Measurements from ENCODE around the gene GMDS.
A peak's percentile ranks its signal among the peaks of the same experiment; 100 is the strongest.
"Not testable (repeated sequence)": the region's sequence is repeated elsewhere in the genome, so short reads cannot be mapped to it uniquely, and the experiment has no call there.

Gene GMDS

DNA sequence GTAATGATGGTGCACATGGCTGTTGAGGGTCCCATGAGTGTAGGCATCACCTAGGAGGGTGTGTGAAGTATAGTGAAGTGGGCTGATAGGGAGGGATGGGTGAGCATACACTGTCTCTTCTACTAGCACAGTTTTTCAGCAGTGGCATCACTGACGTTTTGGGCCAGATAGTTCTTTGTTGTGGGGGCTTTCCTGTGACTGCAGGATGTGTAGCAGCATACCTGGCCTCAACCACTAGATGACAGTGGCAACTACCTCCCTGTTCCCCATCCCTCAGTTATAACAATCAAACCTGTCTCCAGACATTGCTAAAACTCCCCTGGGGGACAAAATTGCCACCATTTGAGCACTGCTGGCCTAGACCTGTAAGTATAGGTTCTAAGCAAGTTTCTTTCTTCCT, 396.7 kb downstream of the GMDS start:
- TF ChIP-seq, protein P1, sequence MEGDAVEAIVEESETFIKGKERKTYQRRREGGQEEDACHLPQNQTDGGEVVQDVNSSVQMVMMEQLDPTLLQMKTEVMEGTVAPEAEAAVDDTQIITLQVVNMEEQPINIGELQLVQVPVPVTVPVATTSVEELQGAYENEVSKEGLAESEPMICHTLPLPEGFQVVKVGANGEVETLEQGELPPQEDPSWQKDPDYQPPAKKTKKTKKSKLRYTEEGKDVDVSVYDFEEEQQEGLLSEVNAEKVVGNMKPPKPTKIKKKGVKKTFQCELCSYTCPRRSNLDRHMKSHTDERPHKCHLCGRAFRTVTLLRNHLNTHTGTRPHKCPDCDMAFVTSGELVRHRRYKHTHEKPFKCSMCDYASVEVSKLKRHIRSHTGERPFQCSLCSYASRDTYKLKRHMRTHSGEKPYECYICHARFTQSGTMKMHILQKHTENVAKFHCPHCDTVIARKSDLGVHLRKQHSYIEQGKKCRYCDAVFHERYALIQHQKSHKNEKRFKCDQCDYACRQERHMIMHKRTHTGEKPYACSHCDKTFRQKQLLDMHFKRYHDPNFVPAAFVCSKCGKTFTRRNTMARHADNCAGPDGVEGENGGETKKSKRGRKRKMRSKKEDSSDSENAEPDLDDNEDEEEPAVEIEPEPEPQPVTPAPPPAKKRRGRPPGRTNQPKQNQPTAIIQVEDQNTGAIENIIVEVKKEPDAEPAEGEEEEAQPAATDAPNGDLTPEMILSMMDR (IDR thresholded peaks at IDR 0.05; ENCODE audit: borderline replicate concordance, extremely low read depth, low read length, poor library complexity, severe bottlenecking) = peak; percentile 7
- no peak for TF ChIP-seq EZH2 (IDR thresholded peaks at IDR 0.05; ENCODE audit: borderline replicate concordance, low read depth, low read length, severe bottlenecking)
- ATAC-seq (ENCODE audit: insufficient read depth, low read depth) = peak; percentile 55

DNA sequence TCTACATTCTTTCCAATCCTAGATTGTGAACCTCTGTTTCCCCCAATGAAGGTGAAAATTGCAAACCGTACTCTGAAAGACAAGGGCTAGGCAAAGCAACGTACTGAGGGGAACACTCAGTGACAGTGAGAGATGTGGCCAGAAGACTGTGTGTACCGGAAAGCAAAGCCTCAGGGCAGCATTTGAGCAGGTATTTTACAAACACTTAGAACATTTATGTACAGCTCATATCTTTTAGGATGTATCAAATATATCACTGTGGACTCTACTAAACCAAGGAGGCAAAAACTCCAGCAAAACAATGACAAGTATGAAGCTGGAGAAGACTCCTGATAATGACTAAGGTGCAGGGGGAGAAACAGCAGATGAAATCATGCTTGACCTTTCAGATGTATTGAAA, 398.8 kb downstream of the GMDS start:
- Histone ChIP-seq H3K36me3 (ENCODE audit: insufficient read depth, low read length) (peaks cover 4% of the 10 kb centered on the region; the same call in 1 of the 2 replicates), H3K9ac (ENCODE audit: low read depth, low read length) (no peak overlapping the region), H3K4me2 (ENCODE audit: insufficient read depth, low read length) (no peak overlapping the region), H3K79me2 (ENCODE audit: insufficient read depth, low read length) (no peaks in the 10 kb centered on the region), H3K9me3 (ENCODE audit: insufficient read depth, low read length, severe bottlenecking) (peaks cover 3% of the 10 kb centered on the region), H3K4me3 (ENCODE audit: low read depth in 1 of 2, low read length in 2 of 2) (no peak overlapping the region), H3K27ac (ENCODE audit: low read length) (no peak overlapping the region), H4K20me1 (ENCODE audit: insufficient read depth, low read length) (no peaks in the 10 kb centered on the region), H2AFZ (ENCODE audit: low read depth, low read length) (no peak overlapping the region), H3K27me3 (ENCODE audit: insufficient read depth, low read length, poor library complexity) (no peaks in the 10 kb centered on the region), H3K4me1 (ENCODE audit: insufficient read depth, low read length) (peaks cover 3% of the 10 kb centered on the region; the same call in 1 of the 2 replicates)
- no peak for DNase-seq
- TF ChIP-seq, protein P1 (IDR thresholded peaks at IDR 0.05; ENCODE audit: borderline replicate concordance, extremely low read depth, low read length, poor library complexity, severe bottlenecking) = no peak
- no peak for TF ChIP-seq EZH2 (IDR thresholded peaks at IDR 0.05; ENCODE audit: borderline replicate concordance, low read depth, low read length, severe bottlenecking)
- ATAC-seq (ENCODE audit: insufficient read depth, low read depth) = no peak

More for the DNA sequence above, 396.7 kb downstream of the GMDS start:
- no peak overlapping the region for H2AFZ ChIP-seq (ENCODE audit: low read depth, low read length)
- no peak overlapping the region for H3K9ac ChIP-seq (ENCODE audit: low read depth, low read length)
- H3K4me1 ChIP-seq (ENCODE audit: insufficient read depth, low read length) = peaks cover 9% of the 10 kb centered on the region
- H3K9me3 ChIP-seq (ENCODE audit: insufficient read depth, low read length, severe bottlenecking) = peaks cover 3% of the 10 kb centered on the region
- no peak overlapping the region for H3K27ac ChIP-seq (ENCODE audit: low read length)
- no peaks in the 10 kb centered on the region for H4K20me1 ChIP-seq (ENCODE audit: insufficient read depth, low read length)
- H3K79me2 ChIP-seq (ENCODE audit: insufficient read depth, low read length) = no peaks in the 10 kb centered on the region
- H3K36me3 ChIP-seq (ENCODE audit: insufficient read depth, low read length) = peaks cover 4% of the 10 kb centered on the region; the same call in 1 of the 2 replicates
- no peak overlapping the region for H3K4me2 ChIP-seq (ENCODE audit: insufficient read depth, low read length)
- H3K4me3 ChIP-seq (ENCODE audit: low read depth in 1 of 2, low read length in 2 of 2) = no peak overlapping the region
- no peak for DNase-seq
- H3K27me3 ChIP-seq (ENCODE audit: insufficient read depth, low read length, poor library complexity) = no peaks in the 10 kb centered on the region

DNA sequence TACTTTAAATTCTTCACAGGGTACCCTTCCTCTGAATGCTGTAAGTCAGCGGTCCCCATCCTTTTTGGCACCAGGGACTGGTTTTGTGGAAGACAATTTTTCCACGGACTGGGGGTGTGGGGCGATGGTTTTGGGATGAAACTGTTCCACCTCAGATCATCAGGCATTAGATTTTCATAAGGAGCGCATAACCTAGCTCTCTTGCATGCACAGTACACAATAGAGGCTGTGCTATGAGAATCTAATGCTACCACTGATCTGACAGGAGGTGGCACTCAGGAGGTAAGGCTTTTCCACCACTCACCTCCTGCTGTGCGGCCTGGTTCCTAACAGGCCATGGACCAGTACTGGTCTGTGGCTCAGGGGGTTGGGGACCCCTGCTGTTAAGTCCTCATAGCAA, 399.9 kb downstream of the GMDS start:
- not testable (repeated sequence) for H2AFZ ChIP-seq (ENCODE audit: low read depth, low read length); H3K9ac ChIP-seq (ENCODE audit: low read depth, low read length); H3K27me3 ChIP-seq (ENCODE audit: insufficient read depth, low read length, poor library complexity); H3K4me3 ChIP-seq (ENCODE audit: low read depth in 1 of 2, low read length in 2 of 2); H3K79me2 ChIP-seq (ENCODE audit: insufficient read depth, low read length); ATAC-seq (ENCODE audit: insufficient read depth, low read depth); H3K9me3 ChIP-seq (ENCODE audit: insufficient read depth, low read length, severe bottlenecking); H3K4me2 ChIP-seq (ENCODE audit: insufficient read depth, low read length); H3K27ac ChIP-seq (ENCODE audit: low read length); H3K4me1 ChIP-seq (ENCODE audit: insufficient read depth, low read length); H3K36me3 ChIP-seq (ENCODE audit: insufficient read depth, low read length); H4K20me1 ChIP-seq (ENCODE audit: insufficient read depth, low read length); DNase-seq

DNA sequence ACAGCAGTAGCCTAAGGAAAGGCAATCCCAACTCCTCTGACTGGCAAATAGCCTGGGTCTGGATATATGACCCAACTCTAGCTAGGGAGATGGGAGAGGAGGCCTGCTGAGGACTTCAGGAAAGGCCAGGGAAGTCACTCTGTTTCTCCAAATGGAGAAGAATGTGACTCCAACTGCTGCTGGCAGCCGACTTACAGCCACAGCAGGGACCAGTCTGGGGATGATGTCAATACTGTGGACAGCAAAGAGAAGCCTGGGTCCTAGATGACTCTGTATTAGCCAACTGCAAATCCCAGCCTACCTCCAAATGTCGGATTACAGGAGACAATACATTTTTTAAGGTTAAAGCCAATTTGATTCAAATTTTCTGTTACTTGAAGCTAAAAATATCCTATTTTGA, 403.1 kb downstream of the GMDS start:
- H3K27ac ChIP-seq (ENCODE audit: low read length) = no peak overlapping the region
- H3K79me2 ChIP-seq (ENCODE audit: insufficient read depth, low read length) = no peaks in the 10 kb centered on the region
- no peaks in the 10 kb centered on the region for H3K27me3 ChIP-seq (ENCODE audit: insufficient read depth, low read length, poor library complexity)
- H2AFZ ChIP-seq (ENCODE audit: low read depth, low read length) = no peak overlapping the region
- no peaks in the 10 kb centered on the region for H4K20me1 ChIP-seq (ENCODE audit: insufficient read depth, low read length)
- H3K4me2 ChIP-seq (ENCODE audit: insufficient read depth, low read length) = no peak overlapping the region
- H3K4me3 ChIP-seq (ENCODE audit: low read depth in 1 of 2, low read length in 2 of 2) = no peak overlapping the region
- H3K4me1 ChIP-seq (ENCODE audit: insufficient read depth, low read length) = no peaks in the 10 kb centered on the region
- no peak for TF ChIP-seq EZH2 (IDR thresholded peaks at IDR 0.05; ENCODE audit: borderline replicate concordance, low read depth, low read length, severe bottlenecking)
- TF ChIP-seq, protein P1 (IDR thresholded peaks at IDR 0.05; ENCODE audit: borderline replicate concordance, extremely low read depth, low read length, poor library complexity, severe bottlenecking) = no peak
- no peak for ATAC-seq (ENCODE audit: insufficient read depth, low read depth)
- no peak overlapping the region for H3K9ac ChIP-seq (ENCODE audit: low read depth, low read length)
- H3K36me3 ChIP-seq (ENCODE audit: insufficient read depth, low read length) = peaks cover 4% of the 10 kb centered on the region; the same call in 1 of the 2 replicates
- H3K9me3 ChIP-seq (ENCODE audit: insufficient read depth, low read length, severe bottlenecking) = peaks cover 3% of the 10 kb centered on the region
- no peak for DNase-seq

Data from DND-41 (cell line).